Stomach (tissue), 9 donors: ENCODE data around the gene PTP4A1. TPM values are rescaled to one million over a fixed set of nuclear protein-coding genes. Genes with fewer than 3 reads are reported as not detected.

ENCODE experiments used
- DNase-seq, 2 donors: peaks; one replicate each; pipeline versions ENCODE4 v3.0.0 to v3.0.0-alpha.2; 2013 to 2019
- H3K27ac ChIP-seq, 5 donors: fragments of 200-600 bp in 4 of 5; sonication (generic) in 4 of 5; one replicate each; pipeline ENCODE4 v1.5.1; 2013 to 2019; ENCODE audit warnings: mild to moderate bottlenecking in 1 of 5, moderate library complexity in 1 of 5
- H3K27me3 ChIP-seq, 3 donors: fragments of 200-600 bp; sonication (generic); one replicate each; pipeline ENCODE4 v1.5.1; 2017 to 2019; ENCODE audit warnings: mixed run types in 1 of 3
- H3K36me3 ChIP-seq, 4 donors: fragments of 200-600 bp; sonication (generic); 1 replicate in 3 of 4; 2 replicates in 1 of 4; pipeline ENCODE4 v1.5.1; 2016 to 2019
- H3K4me1 ChIP-seq, 4 donors: fragments of 200-600 bp; sonication (generic); one replicate each; pipeline ENCODE4 v1.5.1; 2016 to 2019
- H3K4me3 ChIP-seq, 4 donors: fragments of 200-600 bp; sonication (generic) in 3 of 4; one replicate each; pipeline ENCODE4 v1.5.1; 2016 to 2019; ENCODE audit warnings: mild to moderate bottlenecking in 1 of 4
- H3K9me3 ChIP-seq, 4 donors: fragments of 200-600 bp; sonication (generic); one replicate each; pipeline ENCODE4 v1.5.1; 2016 to 2019
- EP300 ChIP-seq: sonication (generic); formaldehyde crosslinking; IDR thresholded peaks from one replicate; pipeline ENCODE4 v1.6.1; 2017; ENCODE audit warnings: antibody characterized with exemption
- POLR2A ChIP-seq, 4 donors: fragments of 450-650 bp; IDR thresholded peaks; one replicate each; pipeline ENCODE4 v1.6.1; 2016; ENCODE audit warnings: antibody characterized with exemption in 4 of 4, control low read depth in 2 of 4, mild to moderate bottlenecking in 1 of 4, moderate library complexity in 1 of 4
- POLR2AphosphoS5 ChIP-seq, 3 donors: sonication (generic); formaldehyde crosslinking; IDR thresholded peaks; one replicate each; pipeline ENCODE4 v1.6.1; 2016; ENCODE audit warnings: antibody characterized with exemption in 3 of 3
- WGBS, 5 donors: extraction: QIAGEN DNeasy Blood & Tissue Kit in 3 of 5; methylation state at CpG; one replicate each; pipeline versions ENCODE4 v1.1.5 to v1.1.7; 2013 to 2018; 5-methylcytosine and 5-hydroxymethylcytosine counted together
- intact Hi-C: fragments of 100-400 bp; cut with DNase I; formaldehyde crosslinking; loops from one replicate; pipeline ENCODE4 v1.15.1; 2023; ENCODE audit warnings: low total_unique reads
- polyA plus RNA-seq, 3 donors: library from polyadenylated mRNA; stranded (reverse); fragments of 200-250 nt; gene quantifications; one replicate each; pipeline ENCODE4 v1.2.3, GENCODE V29; 2013
- total RNA-seq, 5 donors: library from RNA; depleted of rRNA; stranded (reverse); fragments of >200 nt; gene quantifications; one replicate each; pipeline versions ENCODE4 v1.1.0 to v1.2.3, GENCODE V29; 2014 to 2016
- TF ChIP-seq, protein P1 (sequence below), 7 experiments: fragments of 450-650 bp in 4 of 7; fragments of 200-600 bp in 3 of 7; sonication (generic) in 3 of 7; IDR thresholded peaks; one replicate each; pipeline ENCODE4 v1.5.1; 2016 to 2019; ENCODE audit warnings: antibody characterized with exemption in 7 of 7, control low read depth in 2 of 7, mild to moderate bottlenecking in 1 of 7
- donor health status: healthy with polysubstance abuse.
- donor health status: Bipolar disorder and iron deficiency.
- donor health status: healthy.

The PTP4A1 gene
- total and polyA plus RNA-seq, 8 donors: 10.0 to 140 (median 37.2) TPM

DNA sequence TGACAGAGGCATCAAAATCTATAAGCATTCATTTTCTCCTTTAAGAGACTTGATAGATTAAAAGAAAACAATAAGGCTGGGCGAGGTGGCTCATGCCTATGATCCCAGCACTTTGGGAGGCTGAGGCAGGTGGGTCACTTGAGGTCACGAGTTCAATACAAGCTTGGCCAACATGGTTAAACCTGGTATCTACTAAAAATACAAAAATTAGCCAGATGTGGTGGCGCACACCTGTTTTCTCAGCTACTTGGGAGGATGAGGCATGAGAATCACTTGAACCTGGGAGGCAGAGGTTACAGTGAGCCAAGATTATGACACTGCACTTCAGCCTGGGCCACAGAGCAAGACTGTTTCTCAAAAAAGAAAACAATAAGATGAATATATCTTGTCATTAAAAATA is 39.3 kb upstream of the PTP4A1 start:
- TF ChIP-seq, protein P1, sequence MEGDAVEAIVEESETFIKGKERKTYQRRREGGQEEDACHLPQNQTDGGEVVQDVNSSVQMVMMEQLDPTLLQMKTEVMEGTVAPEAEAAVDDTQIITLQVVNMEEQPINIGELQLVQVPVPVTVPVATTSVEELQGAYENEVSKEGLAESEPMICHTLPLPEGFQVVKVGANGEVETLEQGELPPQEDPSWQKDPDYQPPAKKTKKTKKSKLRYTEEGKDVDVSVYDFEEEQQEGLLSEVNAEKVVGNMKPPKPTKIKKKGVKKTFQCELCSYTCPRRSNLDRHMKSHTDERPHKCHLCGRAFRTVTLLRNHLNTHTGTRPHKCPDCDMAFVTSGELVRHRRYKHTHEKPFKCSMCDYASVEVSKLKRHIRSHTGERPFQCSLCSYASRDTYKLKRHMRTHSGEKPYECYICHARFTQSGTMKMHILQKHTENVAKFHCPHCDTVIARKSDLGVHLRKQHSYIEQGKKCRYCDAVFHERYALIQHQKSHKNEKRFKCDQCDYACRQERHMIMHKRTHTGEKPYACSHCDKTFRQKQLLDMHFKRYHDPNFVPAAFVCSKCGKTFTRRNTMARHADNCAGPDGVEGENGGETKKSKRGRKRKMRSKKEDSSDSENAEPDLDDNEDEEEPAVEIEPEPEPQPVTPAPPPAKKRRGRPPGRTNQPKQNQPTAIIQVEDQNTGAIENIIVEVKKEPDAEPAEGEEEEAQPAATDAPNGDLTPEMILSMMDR (IDR thresholded peaks at IDR 0.05): no peak
- TF ChIP-seq POLR2A (IDR thresholded peaks at IDR 0.05) (no peak), EP300 (no peak), POLR2AphosphoS5 (IDR thresholded peaks at IDR 0.05) (no peak)
- H3K4me3 ChIP-seq: no peak overlapping the region
- no peak overlapping the region for H3K27ac ChIP-seq
- intact Hi-C loops: no loop called here
- peaks cover 1 to 14% (median 8%) of the 10 kb centered on the region in 4 donors for H3K4me1 ChIP-seq
- H3K27me3 ChIP-seq: no peaks in the 10 kb centered on the region
- no peaks in the 10 kb centered on the region for H3K9me3 ChIP-seq
- H3K36me3 ChIP-seq: no peaks in the 10 kb centered on the region
- WGBS, 5 donors: 84 to 92% (median 87%) methylated on average over 3 of the region's 3 CpGs
- DNase-seq: no peak

DNA sequence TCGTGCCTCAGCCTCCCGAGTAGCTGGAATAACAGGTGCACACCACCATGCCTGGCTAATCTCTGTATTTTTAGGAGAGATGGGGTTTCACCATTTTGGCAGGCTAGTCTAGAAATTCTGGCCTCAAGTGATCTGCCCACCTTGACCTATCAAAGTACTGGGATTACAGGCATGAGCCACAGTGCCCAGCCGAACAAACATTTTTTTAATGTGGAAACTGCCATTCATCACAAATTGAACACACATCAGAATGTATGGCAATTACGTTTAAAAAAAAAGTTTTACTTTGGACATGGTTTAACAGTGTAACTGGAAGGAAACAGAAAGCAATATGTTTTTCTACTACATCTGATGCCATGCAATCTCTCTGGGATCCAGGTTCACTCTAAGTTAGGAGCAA is 38.3 kb upstream of the PTP4A1 start:
- intact Hi-C loops: no loop called here
- no peak overlapping the region for H3K27ac ChIP-seq
- TF ChIP-seq, protein P1 (IDR thresholded peaks at IDR 0.05): no peak

DNA sequence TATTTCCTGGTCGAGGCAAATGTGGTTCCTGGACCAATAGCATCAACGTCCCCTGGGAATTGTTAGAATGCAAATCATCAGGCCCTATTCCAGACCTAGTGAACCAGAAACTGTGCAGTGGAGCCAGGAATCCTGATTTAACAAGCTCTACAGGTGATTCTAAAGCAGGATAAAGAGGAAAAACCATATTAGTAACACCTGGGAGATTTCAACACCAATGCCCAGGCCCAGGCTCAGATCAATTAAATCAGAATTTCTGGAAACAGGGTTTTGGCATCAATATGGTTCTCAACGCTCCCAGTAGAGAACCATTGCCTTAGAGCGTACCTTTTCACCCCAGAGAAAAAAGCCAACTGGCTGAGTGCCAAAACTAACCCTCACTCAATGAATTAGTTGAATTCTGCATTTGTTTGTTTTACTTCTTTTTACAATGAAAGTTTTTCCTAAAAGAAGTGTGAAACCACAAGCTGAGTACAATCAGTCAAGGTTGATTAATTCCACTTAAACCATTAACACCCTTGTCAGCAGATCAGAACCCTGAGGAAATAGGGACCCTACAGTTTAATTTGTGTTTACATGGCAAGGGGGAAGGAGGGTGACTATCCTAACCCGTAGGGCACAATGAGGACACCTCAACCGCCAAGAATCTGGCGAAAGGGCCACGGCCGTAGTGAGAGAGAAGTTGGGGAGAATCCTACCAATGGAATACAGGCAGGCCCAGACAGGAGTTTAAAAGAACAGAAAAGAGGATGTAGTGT is 34.9 kb upstream of the PTP4A1 start:
- Histone ChIP-seq H3K36me3 (no peaks in the 10 kb centered on the region), H3K4me1 (no peaks in the 10 kb centered on the region), H3K27me3 (no peaks in the 10 kb centered on the region), H3K4me3 (no peak overlapping the region), H3K9me3 (no peaks in the 10 kb centered on the region), H3K27ac (no peak overlapping the region)
- 60 to 67% (median 63%) methylated on average over 9 of the region's 9 CpGs for WGBS, 5 donors
- intact Hi-C loops: no loop called here
- no peak for DNase-seq
- TF ChIP-seq POLR2AphosphoS5 (IDR thresholded peaks at IDR 0.05): no peak
- TF ChIP-seq, protein P1 (IDR thresholded peaks at IDR 0.05): no peak

More for the DNA sequence above, 38.3 kb upstream of the PTP4A1 start:
- Histone ChIP-seq H3K4me1 (peaks cover 0 to 11% (median 3%) of the 10 kb centered on the region in 4 donors), H3K4me3 (no peak overlapping the region), H3K9me3 (no peaks in the 10 kb centered on the region), H3K27me3 (no peaks in the 10 kb centered on the region), H3K36me3 (no peaks in the 10 kb centered on the region)
- WGBS, 5 donors: 90 to 95% (median 92%) methylated on average over 4 of the region's 4 CpGs
- no peak for DNase-seq

DNA sequence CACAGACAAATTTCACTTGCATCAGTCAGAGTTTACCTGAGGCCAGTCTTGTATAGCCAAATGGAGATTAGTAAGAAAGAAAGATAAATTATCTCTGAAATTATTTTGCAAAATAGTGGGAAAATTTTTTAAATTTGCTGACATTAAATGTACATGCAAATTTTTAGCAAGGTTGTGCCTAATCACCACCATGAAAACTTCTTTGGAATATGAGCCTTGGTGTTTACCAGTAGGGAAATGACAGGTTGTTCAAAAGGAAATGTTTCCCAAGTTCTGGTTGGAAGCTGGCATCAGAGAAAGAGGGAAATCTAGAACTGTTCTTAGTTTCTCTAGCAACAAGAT is 34.4 kb upstream of the PTP4A1 start:
- Histone ChIP-seq H3K27ac (no peak overlapping the region), H3K27me3 (no peaks in the 10 kb centered on the region), H3K4me3 (no peak overlapping the region), H3K36me3 (no peaks in the 10 kb centered on the region), H3K9me3 (no peaks in the 10 kb centered on the region), H3K4me1 (no peaks in the 10 kb centered on the region)
- no peak for TF ChIP-seq EP300
- TF ChIP-seq, protein P1 (IDR thresholded peaks at IDR 0.05): no peak
- no peak for DNase-seq
- intact Hi-C loops: no loop called here
